HG02642 (cell line): ENCODE results near the gene PPDPF.
"Not testable (repeated sequence)": the region's sequence is repeated elsewhere in the genome, so short reads cannot be mapped to it uniquely, and the experiment has no call there.

Source experiments
- ATAC-seq: cut with Tn5 transposase; IDR thresholded peaks from one replicate; pipeline ENCODE4 v1.9.1; 2021; ENCODE audit warnings: mild to moderate bottlenecking; ENCODE audit not compliant: unreplicated experiment, poor library complexity

The PPDPF gene

GRCh38 chr20:63561624-63562396, 41.2 kb downstream of the PPDPF start:
- no peak for ATAC-seq

GRCh38 chr20:63562461-63563224, 42.1 kb downstream of the PPDPF start:
- ATAC-seq = no peak

GRCh38 chr20:63563225-63563935, 42.8 kb downstream of the PPDPF start:
- ATAC-seq = no peak

- ATAC-seq = no peak
These were observed 43.7 kb downstream of the PPDPF start for GRCh38 chr20:63564036-63564810.

- no peak for ATAC-seq
These were observed 44.6 kb downstream of the PPDPF start for GRCh38 chr20:63565021-63565698.

- ATAC-seq = no peak
These were observed 45.3 kb downstream of the PPDPF start for GRCh38 chr20:63565699-63566335.

- no peak for ATAC-seq
These were observed 46.0 kb downstream of the PPDPF start for GRCh38 chr20:63566395-63567135.

GRCh38 chr20:63567136-63567385, 46.5 kb downstream of the PPDPF start:
- ATAC-seq = no peak

GRCh38 chr20:63567386-63568169, 47.0 kb downstream of the PPDPF start:
- ATAC-seq = peak; percentile 61

GRCh38 chr20:63568170-63568981, 47.8 kb downstream of the PPDPF start:
- ATAC-seq = peak; percentile 14

- no peak for ATAC-seq
These were observed 48.7 kb downstream of the PPDPF start for GRCh38 chr20:63568986-63569949.

GRCh38 chr20:63570281-63571086, 49.9 kb downstream of the PPDPF start:
- no peak for ATAC-seq

GRCh38 chr20:63571087-63571478, 50.5 kb downstream of the PPDPF start:
- not testable (repeated sequence) for ATAC-seq
